ENCODE results near the gene NPPA.

The NPPA gene

GRCh38 chr1:11879311-11880180 is 32.0 kb upstream of the NPPA start:
- Mint-ChIP-seq H3K4me1 (ENCODE audit: low read depth) (no peaks in the 10 kb centered on the region), H3K9me3 (no peaks in the 10 kb centered on the region), H3K4me3 (no peak overlapping the region), H3K27ac (no peak overlapping the region), H3K36me3 (ENCODE audit: low read depth) (no peaks in the 10 kb centered on the region), H3K27me3 (ENCODE audit: low read depth) (peaks cover 8% of the 10 kb centered on the region)

- Mint-ChIP-seq H3K36me3 (ENCODE audit: low read depth) (no peaks in the 10 kb centered on the region), H3K27me3 (ENCODE audit: low read depth) (peaks cover 8% of the 10 kb centered on the region)
Observed at GRCh38 chr1:11878891-11879190, 31.3 kb upstream of the NPPA start.

GRCh38 chr1:11878081-11878890 is 30.7 kb upstream of the NPPA start:
- Mint-ChIP-seq H3K4me3 (no peak overlapping the region), H3K27me3 (ENCODE audit: low read depth) (peaks cover 8% of the 10 kb centered on the region), H3K27ac (no peak overlapping the region), H3K9me3 (no peaks in the 10 kb centered on the region), H3K4me1 (ENCODE audit: low read depth) (no peaks in the 10 kb centered on the region), H3K36me3 (ENCODE audit: low read depth) (no peaks in the 10 kb centered on the region)

More at GRCh38 chr1:11878891-11879190, 31.3 kb upstream of the NPPA start:
- no peak overlapping the region for H3K27ac Mint-ChIP-seq
- no peaks in the 10 kb centered on the region for H3K9me3 Mint-ChIP-seq
- no peaks in the 10 kb centered on the region for H3K4me1 Mint-ChIP-seq (ENCODE audit: low read depth)
- H3K4me3 Mint-ChIP-seq = no peak overlapping the region

GRCh38 chr1:11877074-11877473 is 29.5 kb upstream of the NPPA start:
- peaks cover 7% of the 10 kb centered on the region for H3K27me3 Mint-ChIP-seq (ENCODE audit: low read depth)
- H3K27ac Mint-ChIP-seq = no peak overlapping the region
- no peaks in the 10 kb centered on the region for H3K4me1 Mint-ChIP-seq (ENCODE audit: low read depth)
- no peaks in the 10 kb centered on the region for H3K36me3 Mint-ChIP-seq (ENCODE audit: low read depth)
- H3K4me3 Mint-ChIP-seq = no peak overlapping the region
- no peaks in the 10 kb centered on the region for H3K9me3 Mint-ChIP-seq

GRCh38 chr1:11875094-11875493 is 27.5 kb upstream of the NPPA start:
- H3K4me1 Mint-ChIP-seq (ENCODE audit: low read depth) = no peaks in the 10 kb centered on the region
- no peak overlapping the region for H3K27ac Mint-ChIP-seq
- no peaks in the 10 kb centered on the region for H3K36me3 Mint-ChIP-seq (ENCODE audit: low read depth)
- no peak overlapping the region for H3K4me3 Mint-ChIP-seq
- H3K27me3 Mint-ChIP-seq (ENCODE audit: low read depth) = peaks cover 8% of the 10 kb centered on the region
- no peaks in the 10 kb centered on the region for H3K9me3 Mint-ChIP-seq

GRCh38 chr1:11874624-11875023 is 27.0 kb upstream of the NPPA start:
- peaks cover 8% of the 10 kb centered on the region for H3K27me3 Mint-ChIP-seq (ENCODE audit: low read depth)
- no peaks in the 10 kb centered on the region for H3K9me3 Mint-ChIP-seq
- no peaks in the 10 kb centered on the region for H3K36me3 Mint-ChIP-seq (ENCODE audit: low read depth)
- no peaks in the 10 kb centered on the region for H3K4me1 Mint-ChIP-seq (ENCODE audit: low read depth)
- no peak overlapping the region for H3K4me3 Mint-ChIP-seq
- no peak overlapping the region for H3K27ac Mint-ChIP-seq

- Mint-ChIP-seq H3K27me3 (ENCODE audit: low read depth) (peaks cover 8% of the 10 kb centered on the region), H3K4me1 (ENCODE audit: low read depth) (no peaks in the 10 kb centered on the region), H3K9me3 (no peaks in the 10 kb centered on the region), H3K27ac (no peak overlapping the region), H3K4me3 (no peak overlapping the region), H3K36me3 (ENCODE audit: low read depth) (no peaks in the 10 kb centered on the region)
Observed at GRCh38 chr1:11874258-11874562, 26.6 kb upstream of the NPPA start.

- no peak overlapping the region for H3K27ac Mint-ChIP-seq
- no peaks in the 10 kb centered on the region for H3K4me1 Mint-ChIP-seq (ENCODE audit: low read depth)
- H3K36me3 Mint-ChIP-seq (ENCODE audit: low read depth) = no peaks in the 10 kb centered on the region
- H3K27me3 Mint-ChIP-seq (ENCODE audit: low read depth) = peaks cover 8% of the 10 kb centered on the region
- no peaks in the 10 kb centered on the region for H3K9me3 Mint-ChIP-seq
- no peak overlapping the region for H3K4me3 Mint-ChIP-seq
Observed at GRCh38 chr1:11873395-11874257, 26.0 kb upstream of the NPPA start.

GRCh38 chr1:11872545-11872944 is 25.0 kb upstream of the NPPA start:
- Mint-ChIP-seq H3K27ac (no peak overlapping the region), H3K4me1 (ENCODE audit: low read depth) (no peaks in the 10 kb centered on the region), H3K4me3 (no peak overlapping the region), H3K9me3 (no peaks in the 10 kb centered on the region), H3K36me3 (ENCODE audit: low read depth) (no peaks in the 10 kb centered on the region), H3K27me3 (ENCODE audit: low read depth) (peaks cover 8% of the 10 kb centered on the region)

GRCh38 chr1:11869650-11870207 is 22.1 kb upstream of the NPPA start:
- Mint-ChIP-seq H3K4me3 (no peak overlapping the region), H3K9me3 (no peaks in the 10 kb centered on the region), H3K27ac (no peak overlapping the region), H3K4me1 (ENCODE audit: low read depth) (no peaks in the 10 kb centered on the region), H3K27me3 (ENCODE audit: low read depth) (peaks cover 6% of the 10 kb centered on the region), H3K36me3 (ENCODE audit: low read depth) (no peaks in the 10 kb centered on the region)

- Mint-ChIP-seq H3K4me1 (ENCODE audit: low read depth) (no peaks in the 10 kb centered on the region), H3K4me3 (no peak overlapping the region), H3K27me3 (ENCODE audit: low read depth) (peaks cover 9% of the 10 kb centered on the region), H3K36me3 (ENCODE audit: low read depth) (no peaks in the 10 kb centered on the region), H3K27ac (no peak overlapping the region), H3K9me3 (no peaks in the 10 kb centered on the region)
Observed at GRCh38 chr1:11869104-11869503, 21.5 kb upstream of the NPPA start.

GRCh38 chr1:11868331-11868980 is 20.9 kb upstream of the NPPA start:
- Mint-ChIP-seq H3K4me1 (ENCODE audit: low read depth) (no peaks in the 10 kb centered on the region), H3K9me3 (no peaks in the 10 kb centered on the region), H3K27ac (no peak overlapping the region), H3K36me3 (ENCODE audit: low read depth) (no peaks in the 10 kb centered on the region), H3K27me3 (ENCODE audit: low read depth) (peaks cover 9% of the 10 kb centered on the region), H3K4me3 (no peak overlapping the region)

- no peaks in the 10 kb centered on the region for H3K4me1 Mint-ChIP-seq (ENCODE audit: low read depth)
- no peak overlapping the region for H3K27ac Mint-ChIP-seq
- H3K27me3 Mint-ChIP-seq (ENCODE audit: low read depth) = peaks cover 41% of the 10 kb centered on the region
- H3K9me3 Mint-ChIP-seq = no peaks in the 10 kb centered on the region
- H3K36me3 Mint-ChIP-seq (ENCODE audit: low read depth) = no peaks in the 10 kb centered on the region
- no peak overlapping the region for H3K4me3 Mint-ChIP-seq
Observed at GRCh38 chr1:11862890-11863289, 15.3 kb upstream of the NPPA start.

- Mint-ChIP-seq H3K9me3 (no peaks in the 10 kb centered on the region), H3K27me3 (ENCODE audit: low read depth) (peaks cover 56% of the 10 kb centered on the region), H3K27ac (no peak overlapping the region), H3K36me3 (ENCODE audit: low read depth) (no peaks in the 10 kb centered on the region), H3K4me3 (no peak overlapping the region), H3K4me1 (ENCODE audit: low read depth) (peaks cover 1% of the 10 kb centered on the region)
Observed at GRCh38 chr1:11860587-11860986, 13.0 kb upstream of the NPPA start.

All from T-helper 1 cell treated with Interleukin-12 subunit alpha and Interleukin-12 subunit beta and Interleukin-4 antibody, amounts not matched to agents 30 μg/mL and 1 μg/mL, for 36 hours (primary cell).